ENCODE data around the gene KRT9.

KRT9 gene

DNA sequence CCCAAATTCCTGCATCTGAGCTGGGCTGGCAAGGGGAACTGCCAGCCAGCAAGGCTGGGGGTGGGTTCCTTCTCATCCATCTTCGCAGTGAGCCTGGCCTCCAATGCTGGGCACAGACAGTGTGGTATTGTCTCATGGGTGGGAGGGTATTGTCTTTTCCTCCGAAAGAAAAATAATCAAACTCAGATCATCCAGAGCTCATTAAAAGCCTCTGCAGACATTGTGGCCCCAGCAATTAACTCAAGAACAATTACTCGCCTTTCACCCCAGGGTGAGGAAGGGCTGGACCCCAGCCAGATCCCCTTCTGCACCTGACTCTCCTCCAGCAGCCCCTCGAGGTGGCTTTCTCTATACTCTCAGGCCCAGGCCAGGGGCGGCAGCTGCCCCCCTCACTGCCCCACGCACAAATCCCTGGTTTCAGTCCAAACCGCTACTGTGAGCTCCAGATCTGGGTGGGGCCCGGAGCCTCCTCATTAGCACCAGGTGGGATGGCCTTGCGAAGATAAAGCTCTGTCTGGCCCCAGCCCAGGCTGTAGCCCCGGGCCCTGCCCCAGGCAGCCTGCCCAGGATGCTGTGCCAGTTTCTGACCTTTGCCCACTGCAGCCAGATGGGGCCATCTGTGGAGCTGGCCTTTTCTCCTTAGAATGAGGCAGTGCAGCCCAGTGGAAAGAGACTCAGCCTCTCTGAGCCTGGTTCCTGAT is 50.9 kb downstream of the KRT9 start:
- Histone ChIP-seq H3K4ac (ENCODE audit: low read depth, low read length) (no peak overlapping the region), H3K79me2 (ENCODE audit: control insufficient read depth, insufficient read depth, low read length) (no peaks in the 10 kb centered on the region), H2BK120ac (ENCODE audit: low read depth, low read length) (no peak overlapping the region), H3K23ac (ENCODE audit: low read length) (no peak overlapping the region), H3K36me3 (ENCODE audit: control insufficient read depth, insufficient read depth, low read length) (peaks cover 9% of the 10 kb centered on the region), H2BK15ac (replicated peaks; ENCODE audit: low read depth) (no peak overlapping the region), H3K79me1 (ENCODE audit: low read length) (no peaks in the 10 kb centered on the region), H2AK5ac (ENCODE audit: low read length) (no peak overlapping the region), H3K27ac (ENCODE audit: low read depth, low read length) (no peak overlapping the region), H3K4me3 (ENCODE audit: low read length) (no peak overlapping the region), H3K27me3 (ENCODE audit: insufficient read depth, low read length, poor library complexity) (no peaks in the 10 kb centered on the region), H3K9ac (ENCODE audit: low read length) (no peak overlapping the region), H3K4me1 (ENCODE audit: control insufficient read depth, low read depth, low read length) (peaks cover 3% of the 10 kb centered on the region), H3K56ac (ENCODE audit: low read length) (peak overlapping the region; percentile 15), H3K4me2 (ENCODE audit: low read length) (no peak overlapping the region), H4K8ac (ENCODE audit: low read depth, low read length) (no peak overlapping the region), H2BK5ac (ENCODE audit: low read length) (no peak overlapping the region), H4K5ac (ENCODE audit: low read length) (no peak overlapping the region), H3K18ac (ENCODE audit: low read length) (no peak overlapping the region)
- no CpG with 5 or more reads among the region's 10 CpGs for WGBS (ENCODE audit: extremely low coverage, insufficient coverage, low lambda C conversion rate)
- DNase-seq, result no peak

DNA sequence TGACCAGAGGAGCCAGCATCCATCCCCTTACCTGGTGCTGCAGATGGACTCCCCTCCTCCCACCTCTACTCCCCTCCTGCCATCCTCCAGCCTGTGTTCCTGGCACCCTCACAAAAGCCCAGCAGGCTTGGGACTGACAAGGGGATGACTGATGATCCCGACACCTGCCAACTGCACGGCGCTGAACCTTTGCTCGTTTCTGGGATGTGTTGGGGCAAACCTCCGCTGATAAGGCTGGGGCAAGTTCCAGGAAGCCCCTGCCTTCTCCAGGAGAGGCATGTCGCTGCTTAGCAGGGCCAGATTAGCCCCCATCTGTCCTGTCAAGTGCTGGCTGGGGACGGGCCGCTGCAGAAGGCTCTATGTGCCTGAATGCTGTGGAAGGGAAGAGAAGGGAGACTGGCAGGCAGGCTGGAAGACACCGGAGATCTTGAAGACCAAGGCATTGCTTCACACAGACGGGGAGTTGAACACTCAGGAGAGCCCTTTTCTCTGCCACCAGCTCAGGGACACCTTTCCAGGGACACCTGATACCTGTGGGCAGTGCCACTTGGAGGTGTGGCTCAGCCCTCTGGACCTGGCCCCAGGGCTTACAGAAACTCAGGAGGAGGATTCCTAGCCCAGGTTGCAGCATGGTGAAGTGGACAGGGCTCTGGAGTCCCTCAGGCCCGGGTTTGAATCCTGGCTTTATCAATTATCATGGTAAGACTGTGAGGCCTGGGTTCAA is 52.2 kb downstream of the KRT9 start:
- no peak overlapping the region for H3K27ac ChIP-seq (ENCODE audit: low read depth, low read length)
- no peak for DNase-seq
- no peaks in the 10 kb centered on the region for H3K79me1 ChIP-seq (ENCODE audit: low read length)
- H3K4me2 ChIP-seq (ENCODE audit: low read length), result no peak overlapping the region
- no peak overlapping the region for H3K18ac ChIP-seq (ENCODE audit: low read length)
- H2BK120ac ChIP-seq (ENCODE audit: low read depth, low read length), result no peak overlapping the region
- H3K4ac ChIP-seq (ENCODE audit: low read depth, low read length), result no peak overlapping the region
- WGBS (ENCODE audit: extremely low coverage, insufficient coverage, low lambda C conversion rate), result no CpG with 5 or more reads among the region's 11 CpGs
- H3K79me2 ChIP-seq (ENCODE audit: control insufficient read depth, insufficient read depth, low read length), result no peaks in the 10 kb centered on the region
- H2BK15ac ChIP-seq (replicated peaks; ENCODE audit: low read depth), result no peak overlapping the region
- peaks cover 9% of the 10 kb centered on the region for H3K36me3 ChIP-seq (ENCODE audit: control insufficient read depth, insufficient read depth, low read length)
- no peaks in the 10 kb centered on the region for H3K27me3 ChIP-seq (ENCODE audit: insufficient read depth, low read length, poor library complexity)
- peaks cover 3% of the 10 kb centered on the region for H3K4me1 ChIP-seq (ENCODE audit: control insufficient read depth, low read depth, low read length)
- H2AK5ac ChIP-seq (ENCODE audit: low read length), result no peak overlapping the region
- H3K4me3 ChIP-seq (ENCODE audit: low read length), result no peak overlapping the region
- H2BK5ac ChIP-seq (ENCODE audit: low read length), result no peak overlapping the region
- H3K23ac ChIP-seq (ENCODE audit: low read length), result no peak overlapping the region
- H4K5ac ChIP-seq (ENCODE audit: low read length), result no peak overlapping the region
- H3K9ac ChIP-seq (ENCODE audit: low read length), result no peak overlapping the region
- no peak overlapping the region for H3K56ac ChIP-seq (ENCODE audit: low read length)
- H4K8ac ChIP-seq (ENCODE audit: low read depth, low read length), result no peak overlapping the region

DNA sequence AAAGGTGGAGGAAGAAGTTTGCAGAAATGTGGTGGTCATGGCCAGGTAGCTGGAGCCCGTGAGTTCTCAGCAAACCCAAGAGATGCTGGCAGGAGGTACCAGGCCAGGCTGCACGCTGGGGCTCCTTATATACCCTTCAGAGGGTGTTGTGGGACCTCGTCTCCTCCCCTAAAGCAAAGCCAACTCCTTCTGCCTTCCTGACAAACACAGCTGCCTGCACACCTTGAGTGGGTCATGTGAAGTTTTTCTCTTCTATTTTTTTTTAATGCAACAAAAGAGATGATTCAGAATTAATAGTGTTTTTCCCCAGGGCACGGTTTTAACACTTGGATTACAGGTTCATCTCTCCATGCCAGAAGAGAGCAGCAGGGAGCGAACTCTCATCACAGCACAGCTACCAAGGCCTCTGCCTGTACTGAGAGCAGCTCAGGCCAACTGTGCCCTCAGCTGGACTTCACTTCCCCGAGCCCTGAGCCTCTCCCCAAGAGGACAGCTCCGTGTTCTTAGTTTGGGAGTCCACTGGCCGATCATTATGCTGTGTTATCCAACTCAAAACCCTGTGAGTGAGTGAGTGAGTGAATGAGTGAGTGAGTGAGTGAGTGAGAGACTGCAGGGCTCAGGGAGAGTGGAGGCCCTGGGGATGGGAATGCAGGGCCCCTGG is 52.9 kb downstream of the KRT9 start, which contains the start of gene KRT15:
Gene KRT15, minus strand, starts transcription at position 102 of the 661 bp plus-strand sequence. Its CDS starts 63 bp downstream, at position 39.
- Histone ChIP-seq H3K18ac (ENCODE audit: low read length) (no peak within 1 kb of the TSS), H4K8ac (ENCODE audit: low read depth, low read length) (no peak within 1 kb of the TSS), H3K79me2 (ENCODE audit: control insufficient read depth, insufficient read depth, low read length) (no peaks in the 10 kb centered on the region), H2BK5ac (ENCODE audit: low read length) (no peak within 1 kb of the TSS), H2BK120ac (ENCODE audit: low read depth, low read length) (no peak within 1 kb of the TSS), H3K27me3 (ENCODE audit: insufficient read depth, low read length, poor library complexity) (no peaks in the 10 kb centered on the region), H3K36me3 (ENCODE audit: control insufficient read depth, insufficient read depth, low read length) (peaks cover 3% of the 10 kb centered on the region), H2AK5ac (ENCODE audit: low read length) (no peak within 1 kb of the TSS), H3K56ac (ENCODE audit: low read length) (peak within 1 kb of the TSS; percentile 25), H3K79me1 (ENCODE audit: low read length) (no peaks in the 10 kb centered on the region), H3K27ac (ENCODE audit: low read depth, low read length) (no peak within 1 kb of the TSS), H3K23ac (ENCODE audit: low read length) (no peak within 1 kb of the TSS), H3K4ac (ENCODE audit: low read depth, low read length) (no peak within 1 kb of the TSS), H3K4me1 (ENCODE audit: control insufficient read depth, low read depth, low read length) (peaks cover 3% of the 10 kb centered on the region), H3K4me2 (ENCODE audit: low read length) (no peak within 1 kb of the TSS), H3K9ac (ENCODE audit: low read length) (no peak within 1 kb of the TSS), H2BK15ac (replicated peaks; ENCODE audit: low read depth) (no peak within 1 kb of the TSS), H3K4me3 (ENCODE audit: low read length) (no peak within 1 kb of the TSS), H4K5ac (ENCODE audit: low read length) (no peak within 1 kb of the TSS)
- WGBS (ENCODE audit: extremely low coverage, insufficient coverage, low lambda C conversion rate), result no CpG with 5 or more reads among the region's 8 CpGs
- DNase-seq, result no peak

DNA sequence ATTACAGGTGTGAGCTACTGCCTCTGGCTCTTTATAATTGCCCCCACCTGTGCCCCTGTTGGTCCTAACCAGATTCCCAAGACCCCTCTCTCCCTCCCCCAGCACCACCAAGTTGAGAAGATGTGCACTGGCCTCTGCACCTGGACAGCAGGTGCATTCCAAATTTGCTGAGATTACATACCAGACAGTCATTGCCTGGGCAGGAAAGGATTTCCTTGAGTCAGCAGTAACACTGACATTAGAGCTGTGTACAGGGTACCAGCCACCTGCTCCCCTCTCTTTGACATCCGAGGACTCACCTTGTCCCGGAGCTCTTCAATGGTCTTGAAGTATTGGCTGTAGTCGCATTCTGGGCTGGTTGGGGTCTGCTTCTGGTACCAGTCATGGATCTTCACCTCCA is 53.8 kb downstream of the KRT9 start:
- Histone ChIP-seq H2BK120ac (ENCODE audit: low read depth, low read length) (no peak overlapping the region), H3K27me3 (ENCODE audit: insufficient read depth, low read length, poor library complexity) (no peaks in the 10 kb centered on the region), H3K9ac (ENCODE audit: low read length) (no peak overlapping the region), H3K4me1 (ENCODE audit: control insufficient read depth, low read depth, low read length) (peaks cover 3% of the 10 kb centered on the region), H2BK5ac (ENCODE audit: low read length) (no peak overlapping the region), H3K36me3 (ENCODE audit: control insufficient read depth, insufficient read depth, low read length) (no peaks in the 10 kb centered on the region), H3K4ac (ENCODE audit: low read depth, low read length) (no peak overlapping the region), H3K27ac (ENCODE audit: low read depth, low read length) (no peak overlapping the region), H3K56ac (ENCODE audit: low read length) (no peak overlapping the region), H2BK15ac (replicated peaks; ENCODE audit: low read depth) (no peak overlapping the region), H3K79me1 (ENCODE audit: low read length) (no peaks in the 10 kb centered on the region), H4K5ac (ENCODE audit: low read length) (no peak overlapping the region), H4K8ac (ENCODE audit: low read depth, low read length) (no peak overlapping the region), H3K4me2 (ENCODE audit: low read length) (no peak overlapping the region), H3K79me2 (ENCODE audit: control insufficient read depth, insufficient read depth, low read length) (no peaks in the 10 kb centered on the region), H2AK5ac (ENCODE audit: low read length) (no peak overlapping the region), H3K18ac (ENCODE audit: low read length) (no peak overlapping the region), H3K4me3 (ENCODE audit: low read length) (no peak overlapping the region), H3K23ac (ENCODE audit: low read length) (no peak overlapping the region)
- DNase-seq, result no peak
- WGBS (ENCODE audit: extremely low coverage, insufficient coverage, low lambda C conversion rate), result no CpG with 5 or more reads among the region's 3 CpGs

DNA sequence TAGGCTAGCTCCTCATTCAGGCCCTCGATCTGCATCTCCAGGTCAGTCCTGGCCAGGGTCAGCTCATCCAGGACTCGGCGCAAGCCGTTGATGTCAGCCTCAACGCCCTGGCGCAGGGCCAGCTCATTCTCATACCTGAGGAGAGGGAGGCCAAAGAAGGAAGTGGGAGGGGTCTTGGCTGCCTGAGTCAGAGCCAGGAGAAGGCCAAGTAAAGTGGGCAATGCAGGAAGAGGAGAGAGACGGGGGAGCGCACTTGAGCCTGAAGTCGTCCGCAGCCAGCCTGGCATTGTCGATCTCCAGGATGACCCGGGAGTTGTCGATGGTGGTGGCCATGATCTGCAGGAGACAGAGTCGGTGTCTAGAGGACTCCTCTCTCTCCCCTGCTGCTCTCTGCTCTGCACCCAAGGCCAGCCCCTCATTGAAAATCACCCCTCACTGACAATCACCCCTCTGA is 55.0 kb downstream of the KRT9 start:
- H3K79me2 ChIP-seq (ENCODE audit: control insufficient read depth, insufficient read depth, low read length), result no peaks in the 10 kb centered on the region
- H3K4me3 ChIP-seq (ENCODE audit: low read length), result no peak overlapping the region
- no peak overlapping the region for H3K27ac ChIP-seq (ENCODE audit: low read depth, low read length)
- no peaks in the 10 kb centered on the region for H3K36me3 ChIP-seq (ENCODE audit: control insufficient read depth, insufficient read depth, low read length)
- no peak overlapping the region for H2BK15ac ChIP-seq (replicated peaks; ENCODE audit: low read depth)
- H2BK120ac ChIP-seq (ENCODE audit: low read depth, low read length), result no peak overlapping the region
- H3K9ac ChIP-seq (ENCODE audit: low read length), result no peak overlapping the region
- no peak overlapping the region for H3K23ac ChIP-seq (ENCODE audit: low read length)
- no peak for DNase-seq
- no peak overlapping the region for H4K5ac ChIP-seq (ENCODE audit: low read length)
- H3K79me1 ChIP-seq (ENCODE audit: low read length), result no peaks in the 10 kb centered on the region
- no CpG with 5 or more reads among the region's 14 CpGs for WGBS (ENCODE audit: extremely low coverage, insufficient coverage, low lambda C conversion rate)
- no peak overlapping the region for H3K18ac ChIP-seq (ENCODE audit: low read length)
- H3K4ac ChIP-seq (ENCODE audit: low read depth, low read length), result no peak overlapping the region
- H3K4me1 ChIP-seq (ENCODE audit: control insufficient read depth, low read depth, low read length), result no peaks in the 10 kb centered on the region
- H3K4me2 ChIP-seq (ENCODE audit: low read length), result no peak overlapping the region
- H4K8ac ChIP-seq (ENCODE audit: low read depth, low read length), result no peak overlapping the region
- H3K56ac ChIP-seq (ENCODE audit: low read length), result no peak overlapping the region
- H2AK5ac ChIP-seq (ENCODE audit: low read length), result no peak overlapping the region
- no peaks in the 10 kb centered on the region for H3K27me3 ChIP-seq (ENCODE audit: insufficient read depth, low read length, poor library complexity)
- H2BK5ac ChIP-seq (ENCODE audit: low read length), result no peak overlapping the region

Data from mesendoderm (in vitro differentiated cells).